Upper lobe of right lung (tissue), 1 donor: ENCODE measurements around the gene TAS2R60. TPM values are rescaled to one million over a fixed set of nuclear protein-coding genes. Genes with fewer than 3 reads are reported as not detected.

Source experiments
- ATAC-seq: fragments of 200-7000 bp; cut with Tn5 transposase; one replicate; pipeline ENCODE4 v1.9.1; 2020; ENCODE audit warnings: mild to moderate bottlenecking, moderate library complexity
- DNase-seq: peaks from one replicate; pipeline ENCODE4 v3.0.0-alpha.2; 2020
- H3K27ac ChIP-seq: fragments of 200-600 bp; one replicate; pipeline ENCODE4 v1.8.0; 2022
- H3K27me3 ChIP-seq: fragments of 200-600 bp; one replicate; pipeline ENCODE4 v1.8.0; 2022; ENCODE audit warnings: mild to moderate bottlenecking
- H3K36me3 ChIP-seq: fragments of 200-600 bp; one replicate; pipeline ENCODE4 v1.8.0; 2022
- H3K4me1 ChIP-seq: fragments of 200-600 bp; one replicate; pipeline ENCODE4 v1.8.0; 2022
- H3K4me3 ChIP-seq: fragments of 200-600 bp; one replicate; pipeline ENCODE4 v1.8.0; 2022; ENCODE audit warnings: mild to moderate bottlenecking
- H3K9me3 ChIP-seq: fragments of 200-600 bp; one replicate; pipeline ENCODE4 v1.8.0; 2022
- intact Hi-C: fragments of 100-400 bp; cut with DNase I; formaldehyde crosslinking; loops from one replicate; pipeline ENCODE4 v1.11.0; 2022
- total RNA-seq: library from RNA; stranded (reverse); fragmentation: NEBNext Ultra II Directional; extraction: Animal tissue kit (Norgen Biotek cat#: 25700); gene quantifications from one replicate; pipeline ENCODE4 v1.2.1, GENCODE V29; 2021
- TF ChIP-seq, protein P1 (sequence below): fragments of 200-600 bp; IDR thresholded peaks from one replicate; pipeline ENCODE4 v1.8.0; 2022; ENCODE audit warnings: antibody characterized with exemption
- donor health status: DM: no; HTN: yes; CAD: no; lungs with severe emphysema.

The TAS2R60 gene
- total RNA-seq, 1 donor from 2014 or later = not detected

DNA sequence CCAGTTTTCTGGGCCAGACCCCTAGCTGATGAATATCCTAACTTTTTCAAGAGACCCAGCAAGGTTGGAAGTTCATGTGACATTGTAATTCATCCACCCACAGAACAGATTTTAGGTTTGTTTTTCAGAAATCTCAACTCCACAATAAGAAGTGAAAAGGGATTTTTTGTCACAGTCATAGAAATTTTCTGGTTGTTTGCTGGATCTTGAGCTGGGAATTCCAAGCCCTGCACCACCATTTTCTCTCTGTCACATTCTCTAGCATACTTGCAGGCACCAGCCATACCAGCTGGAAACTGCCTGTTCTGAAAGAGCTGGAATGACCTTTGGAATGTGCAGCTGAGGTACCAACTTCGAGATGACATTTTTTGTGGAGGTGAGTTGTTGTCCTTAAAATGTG lies 8.5 kb downstream of the TAS2R60 start:
- no peak for DNase-seq
- intact Hi-C loops = no loop called here
- no peaks in the 10 kb centered on the region for H3K27me3 ChIP-seq
- H3K4me3 ChIP-seq = no peak overlapping the region
- H3K9me3 ChIP-seq = no peaks in the 10 kb centered on the region
- TF ChIP-seq, protein P1, sequence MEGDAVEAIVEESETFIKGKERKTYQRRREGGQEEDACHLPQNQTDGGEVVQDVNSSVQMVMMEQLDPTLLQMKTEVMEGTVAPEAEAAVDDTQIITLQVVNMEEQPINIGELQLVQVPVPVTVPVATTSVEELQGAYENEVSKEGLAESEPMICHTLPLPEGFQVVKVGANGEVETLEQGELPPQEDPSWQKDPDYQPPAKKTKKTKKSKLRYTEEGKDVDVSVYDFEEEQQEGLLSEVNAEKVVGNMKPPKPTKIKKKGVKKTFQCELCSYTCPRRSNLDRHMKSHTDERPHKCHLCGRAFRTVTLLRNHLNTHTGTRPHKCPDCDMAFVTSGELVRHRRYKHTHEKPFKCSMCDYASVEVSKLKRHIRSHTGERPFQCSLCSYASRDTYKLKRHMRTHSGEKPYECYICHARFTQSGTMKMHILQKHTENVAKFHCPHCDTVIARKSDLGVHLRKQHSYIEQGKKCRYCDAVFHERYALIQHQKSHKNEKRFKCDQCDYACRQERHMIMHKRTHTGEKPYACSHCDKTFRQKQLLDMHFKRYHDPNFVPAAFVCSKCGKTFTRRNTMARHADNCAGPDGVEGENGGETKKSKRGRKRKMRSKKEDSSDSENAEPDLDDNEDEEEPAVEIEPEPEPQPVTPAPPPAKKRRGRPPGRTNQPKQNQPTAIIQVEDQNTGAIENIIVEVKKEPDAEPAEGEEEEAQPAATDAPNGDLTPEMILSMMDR = no peak
- H3K36me3 ChIP-seq = no peaks in the 10 kb centered on the region
- no peak overlapping the region for H3K27ac ChIP-seq
- no peaks in the 10 kb centered on the region for H3K4me1 ChIP-seq
- no peak for ATAC-seq

DNA sequence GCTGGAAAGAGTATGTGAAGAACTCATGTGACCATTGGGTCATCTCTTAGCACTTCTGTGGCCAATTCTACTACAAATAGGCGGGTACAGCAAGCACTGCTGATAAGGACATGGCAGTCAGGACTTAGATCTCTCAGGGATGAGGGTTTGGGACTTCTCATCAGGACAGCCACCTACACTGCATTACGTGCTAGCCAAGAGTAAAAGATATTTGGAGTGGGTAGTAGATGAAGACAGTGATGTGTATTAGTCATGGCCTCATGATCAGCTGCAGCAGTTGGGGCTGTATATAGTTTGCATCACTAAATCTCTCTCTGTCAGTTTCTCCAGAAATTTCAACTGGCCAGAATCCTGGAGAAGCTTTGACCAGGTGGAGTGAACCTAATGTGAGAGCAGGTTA lies 9.2 kb downstream of the TAS2R60 start:
- DNase-seq (no peak), ATAC-seq (peak; percentile 36)
- Histone ChIP-seq H3K9me3 (no peaks in the 10 kb centered on the region), H3K36me3 (no peaks in the 10 kb centered on the region), H3K27ac (no peak overlapping the region), H3K4me3 (no peak overlapping the region), H3K27me3 (no peaks in the 10 kb centered on the region), H3K4me1 (no peaks in the 10 kb centered on the region)
- intact Hi-C loops = no loop called here
- TF ChIP-seq, protein P1 = no peak

- intact Hi-C loops = no loop called here
- no peak overlapping the region for H3K27ac ChIP-seq
- DNase-seq (no peak), ATAC-seq (no peak)
- TF ChIP-seq, protein P1 = no peak
- H3K36me3 ChIP-seq = no peaks in the 10 kb centered on the region
- no peaks in the 10 kb centered on the region for H3K4me1 ChIP-seq
- no peaks in the 10 kb centered on the region for H3K27me3 ChIP-seq
- no peaks in the 10 kb centered on the region for H3K9me3 ChIP-seq
- H3K4me3 ChIP-seq = no peak overlapping the region
Measured at GRCh38 chr7:143454091-143454680, 10.9 kb downstream of the TAS2R60 start.

DNA sequence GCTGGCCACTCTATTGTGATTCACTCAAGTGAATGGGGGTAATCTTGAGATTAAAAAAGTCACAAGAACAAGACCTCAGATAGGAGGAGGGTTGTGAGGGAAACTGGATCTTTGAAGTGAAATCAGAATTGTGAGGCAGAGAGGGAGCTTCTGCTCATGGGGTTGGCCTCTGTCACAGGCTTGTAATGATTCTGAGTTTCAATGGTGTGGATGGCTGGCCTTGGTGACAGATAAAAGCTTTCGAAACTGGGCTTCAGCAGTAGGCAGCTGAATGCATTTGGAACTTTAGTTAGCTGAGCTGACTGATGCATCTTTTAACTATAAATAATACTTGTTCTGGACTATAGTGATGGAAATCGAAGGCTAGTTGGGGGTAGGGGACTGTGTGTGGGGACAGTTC lies 12.2 kb downstream of the TAS2R60 start:
- Histone ChIP-seq H3K27me3 (no peaks in the 10 kb centered on the region), H3K4me1 (no peaks in the 10 kb centered on the region), H3K36me3 (no peaks in the 10 kb centered on the region), H3K9me3 (no peaks in the 10 kb centered on the region), H3K4me3 (no peak overlapping the region), H3K27ac (no peak overlapping the region)
- intact Hi-C loops = no loop called here
- ATAC-seq (no peak), DNase-seq (no peak)
- TF ChIP-seq, protein P1 = no peak

- Histone ChIP-seq H3K36me3 (no peaks in the 10 kb centered on the region), H3K9me3 (no peaks in the 10 kb centered on the region), H3K4me1 (no peaks in the 10 kb centered on the region), H3K4me3 (no peak overlapping the region), H3K27ac (no peak overlapping the region), H3K27me3 (no peaks in the 10 kb centered on the region)
- intact Hi-C loops = no loop called here
- no peak for DNase-seq
- TF ChIP-seq, protein P1 = no peak
- no peak for ATAC-seq
Measured at GRCh38 chr7:143455942-143456341, 12.7 kb downstream of the TAS2R60 start.
